ENCODE results near the gene MYCBP2. TPM values are rescaled to one million over a fixed set of nuclear protein-coding genes. Genes with fewer than 3 reads are reported as not detected.

MYCBP2 gene
- total RNA-seq, 1 donor from 2014 or later = 116 TPM

GRCh38 chr13:77118134-77118533 is 208.8 kb downstream of the MYCBP2 start:
- intact Hi-C loops (cut with micrococcal nuclease) = no loop called here

- intact Hi-C loops (cut with micrococcal nuclease) = no loop called here
Observed at GRCh38 chr13:77114271-77114670, 212.6 kb downstream of the MYCBP2 start.

GRCh38 chr13:77113496-77113895 is 213.4 kb downstream of the MYCBP2 start:
- intact Hi-C loops (cut with micrococcal nuclease) = no loop called here

GRCh38 chr13:77105051-77105450 is 221.8 kb downstream of the MYCBP2 start:
- intact Hi-C loops (cut with micrococcal nuclease) = no loop called here

- intact Hi-C loops (cut with micrococcal nuclease) = no loop called here
Observed at GRCh38 chr13:77099415-77099814, 227.5 kb downstream of the MYCBP2 start.

GRCh38 chr13:77095288-77095687 is 231.6 kb downstream of the MYCBP2 start:
- intact Hi-C loops (cut with micrococcal nuclease) = no loop called here

GRCh38 chr13:77094773-77095172 is 232.1 kb downstream of the MYCBP2 start:
- intact Hi-C loops (cut with micrococcal nuclease) = no loop called here

GRCh38 chr13:77093735-77094134 is 233.2 kb downstream of the MYCBP2 start:
- intact Hi-C loops (cut with micrococcal nuclease) = no loop called here

- intact Hi-C loops (cut with micrococcal nuclease) = no loop called here
Observed at GRCh38 chr13:77084755-77085154, 242.1 kb downstream of the MYCBP2 start.

- intact Hi-C loops (cut with micrococcal nuclease) = loop anchor here (10.0 kb wide), 2 partner anchors 45 to 395 kb away; no protein-coding TSS in a partner anchor
Observed at GRCh38 chr13:77079902-77080413, 246.9 kb downstream of the MYCBP2 start.

- intact Hi-C loops (cut with micrococcal nuclease) = no loop called here
Observed at GRCh38 chr13:77067519-77067918, 259.4 kb downstream of the MYCBP2 start.

GRCh38 chr13:77065461-77066147 is 261.3 kb downstream of the MYCBP2 start:
- intact Hi-C loops (cut with micrococcal nuclease) = no loop called here

- intact Hi-C loops (cut with micrococcal nuclease) = no loop called here
Observed at GRCh38 chr13:77062097-77062496, 264.8 kb downstream of the MYCBP2 start.

- intact Hi-C loops (cut with micrococcal nuclease) = no loop called here
Observed at GRCh38 chr13:77061362-77061761, 265.5 kb downstream of the MYCBP2 start.

- intact Hi-C loops (cut with micrococcal nuclease) = no loop called here
Observed at GRCh38 chr13:77056886-77057285, 270.0 kb downstream of the MYCBP2 start.

GRCh38 chr13:77056382-77056781 is 270.5 kb downstream of the MYCBP2 start:
- intact Hi-C loops (cut with micrococcal nuclease) = no loop called here

GRCh38 chr13:77055158-77055557 is 271.7 kb downstream of the MYCBP2 start:
- intact Hi-C loops (cut with micrococcal nuclease) = no loop called here

GRCh38 chr13:77053192-77053591 is 273.7 kb downstream of the MYCBP2 start:
- intact Hi-C loops (cut with micrococcal nuclease) = no loop called here

- intact Hi-C loops (cut with micrococcal nuclease) = no loop called here
Observed at GRCh38 chr13:77048681-77049080, 278.2 kb downstream of the MYCBP2 start.

GRCh38 chr13:77047649-77048343 is 279.1 kb downstream of the MYCBP2 start:
- intact Hi-C loops (cut with micrococcal nuclease) = no loop called here

- intact Hi-C loops (cut with micrococcal nuclease) = no loop called here
Observed at GRCh38 chr13:77042566-77043177, 284.2 kb downstream of the MYCBP2 start.

GRCh38 chr13:77040835-77041234 is 286.1 kb downstream of the MYCBP2 start:
- intact Hi-C loops (cut with micrococcal nuclease) = no loop called here

All from T-helper 2 cell treated with Interferon-gamma antibody and Interleukin-4, amounts not matched to agents 100 ng/mL and 5 ng/mL, for 36 hours (primary cell).